Glutamatergic neuron (in vitro differentiated cells): ENCODE data around the gene ARL15. TPM values are rescaled to one million over a fixed set of nuclear protein-coding genes. Genes with fewer than 3 reads are reported as not detected.

Source experiments
- DNase-seq: peaks from one replicate; pipeline ENCODE4 v3.0.0; 2022
- H3K27ac Mint-ChIP-seq: one replicate; pipeline ENCODE4 v1.8.0; 2020; ENCODE audit warnings: mild to moderate bottlenecking, mixed read lengths, inconsistent platforms; ENCODE audit not compliant: unreplicated experiment
- H3K27me3 Mint-ChIP-seq: one replicate; pipeline ENCODE4 v1.8.0; 2020; ENCODE audit warnings: mild to moderate bottlenecking, moderate library complexity, mixed read lengths, inconsistent platforms; ENCODE audit not compliant: unreplicated experiment
- H3K36me3 Mint-ChIP-seq: one replicate; pipeline ENCODE4 v1.8.0; 2020; ENCODE audit warnings: mild to moderate bottlenecking, mixed read lengths, inconsistent platforms; ENCODE audit not compliant: unreplicated experiment
- H3K4me1 Mint-ChIP-seq: one replicate; pipeline ENCODE4 v1.8.0; 2020; ENCODE audit warnings: mild to moderate bottlenecking, low read depth, mixed read lengths, inconsistent platforms; ENCODE audit not compliant: unreplicated experiment
- H3K4me3 Mint-ChIP-seq: one replicate; pipeline ENCODE4 v1.8.0; 2020; ENCODE audit warnings: mild to moderate bottlenecking, mixed read lengths, inconsistent platforms; ENCODE audit not compliant: unreplicated experiment
- H3K9me3 Mint-ChIP-seq: one replicate; pipeline ENCODE4 v1.8.0; 2020; ENCODE audit warnings: mild to moderate bottlenecking, moderate library complexity, mixed read lengths, inconsistent platforms; ENCODE audit not compliant: unreplicated experiment
- CTCF ChIP-seq: fragments of 200-600 bp; sonication (generic); IDR thresholded peaks from one replicate; pipeline ENCODE4 v1.5.0; 2021; ENCODE audit not compliant: partially characterized antibody, unreplicated experiment
- total RNA-seq: library from RNA; stranded (reverse); fragmentation: NEBNext Ultra II Directional; extraction: Animal tissue kit (Norgen Biotek cat#: 25700); gene quantifications from one replicate; pipeline ENCODE4 v1.2.1, GENCODE V29; 2021; ENCODE audit not compliant: unreplicated experiment

Gene ARL15
- total RNA-seq, 1 donor from 2014 or later, result 37.4 TPM

GRCh38 chr5:53926026-53926425 is 384.3 kb downstream of the ARL15 start:
- peaks cover 14% of the 10 kb centered on the region for H3K4me1 Mint-ChIP-seq
- DNase-seq, result no peak
- H3K27ac Mint-ChIP-seq, result no peak overlapping the region
- no peak overlapping the region for H3K4me3 Mint-ChIP-seq
- H3K36me3 Mint-ChIP-seq, result no peaks in the 10 kb centered on the region
- H3K9me3 Mint-ChIP-seq, result no peaks in the 10 kb centered on the region
- H3K27me3 Mint-ChIP-seq, result peaks cover 6% of the 10 kb centered on the region
- TF ChIP-seq CTCF, result no peak

GRCh38 chr5:53924392-53924791 is 386.0 kb downstream of the ARL15 start:
- Mint-ChIP-seq H3K27me3 (peaks cover 6% of the 10 kb centered on the region), H3K4me1 (peaks cover 14% of the 10 kb centered on the region), H3K27ac (no peak overlapping the region), H3K9me3 (no peaks in the 10 kb centered on the region), H3K36me3 (no peaks in the 10 kb centered on the region), H3K4me3 (no peak overlapping the region)
- no peak for DNase-seq
- no peak for TF ChIP-seq CTCF

GRCh38 chr5:53923961-53924360 is 386.4 kb downstream of the ARL15 start:
- H3K4me3 Mint-ChIP-seq, result no peak overlapping the region
- TF ChIP-seq CTCF, result no peak
- peaks cover 14% of the 10 kb centered on the region for H3K4me1 Mint-ChIP-seq

GRCh38 chr5:53922508-53923498 is 387.6 kb downstream of the ARL15 start:
- no peaks in the 10 kb centered on the region for H3K9me3 Mint-ChIP-seq
- no peaks in the 10 kb centered on the region for H3K36me3 Mint-ChIP-seq
- no peak for TF ChIP-seq CTCF
- H3K27me3 Mint-ChIP-seq, result peaks cover 6% of the 10 kb centered on the region
- peaks cover 14% of the 10 kb centered on the region for H3K4me1 Mint-ChIP-seq
- DNase-seq, result peak; percentile 40
- H3K4me3 Mint-ChIP-seq, result no peak overlapping the region
- no peak overlapping the region for H3K27ac Mint-ChIP-seq

More at GRCh38 chr5:53923961-53924360, 386.4 kb downstream of the ARL15 start:
- Mint-ChIP-seq H3K27me3 (peaks cover 6% of the 10 kb centered on the region), H3K27ac (no peak overlapping the region), H3K36me3 (no peaks in the 10 kb centered on the region), H3K9me3 (no peaks in the 10 kb centered on the region)
- DNase-seq, result no peak

- TF ChIP-seq CTCF, result no peak
- Mint-ChIP-seq H3K36me3 (no peaks in the 10 kb centered on the region), H3K27ac (no peak overlapping the region), H3K27me3 (peaks cover 6% of the 10 kb centered on the region), H3K4me1 (peaks cover 7% of the 10 kb centered on the region), H3K4me3 (no peak overlapping the region), H3K9me3 (no peaks in the 10 kb centered on the region)
- no peak for DNase-seq
These were observed 392.5 kb downstream of the ARL15 start for GRCh38 chr5:53917826-53918225.
